ENCODE results near the gene ACYP2. TPM values are rescaled to one million over a fixed set of nuclear protein-coding genes. Genes with fewer than 3 reads are reported as not detected.
A peak's percentile ranks its signal among the peaks of the same experiment; 100 is the strongest.
"Not testable (repeated sequence)": the region's sequence is repeated elsewhere in the genome, so short reads cannot be mapped to it uniquely, and the experiment has no call there.

The ACYP2 gene
- total RNA-seq, 1 experiment from 2014 or later, result 20.2 TPM

DNA sequence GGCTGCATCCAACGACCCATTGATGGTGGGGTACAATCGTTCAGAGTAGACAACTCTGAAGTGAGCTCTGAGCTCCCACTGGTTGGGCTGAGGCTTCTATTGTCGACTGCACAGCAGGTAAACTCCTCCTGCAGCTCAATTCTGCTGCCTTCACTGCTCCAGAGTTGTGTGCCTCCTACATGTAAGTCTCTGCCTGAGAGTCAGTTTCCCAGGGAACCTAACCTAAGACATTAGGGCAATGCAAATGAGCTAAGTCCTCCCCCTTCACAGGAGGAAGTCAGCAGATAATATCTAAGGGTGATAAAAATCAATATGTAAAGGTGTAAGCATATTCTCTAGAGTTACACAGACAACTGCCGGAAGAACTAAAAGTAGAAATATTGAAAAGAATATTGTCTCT, 22.5 kb upstream of the ACYP2 start:
- in situ Hi-C loops (cut with HindIII; ENCODE audit: low pct_unique_long_range_greater_than_20kb, low sequenced_read_pairs), result no loop called here
- DNase-seq (ENCODE audit: low read depth), result no peak

DNA sequence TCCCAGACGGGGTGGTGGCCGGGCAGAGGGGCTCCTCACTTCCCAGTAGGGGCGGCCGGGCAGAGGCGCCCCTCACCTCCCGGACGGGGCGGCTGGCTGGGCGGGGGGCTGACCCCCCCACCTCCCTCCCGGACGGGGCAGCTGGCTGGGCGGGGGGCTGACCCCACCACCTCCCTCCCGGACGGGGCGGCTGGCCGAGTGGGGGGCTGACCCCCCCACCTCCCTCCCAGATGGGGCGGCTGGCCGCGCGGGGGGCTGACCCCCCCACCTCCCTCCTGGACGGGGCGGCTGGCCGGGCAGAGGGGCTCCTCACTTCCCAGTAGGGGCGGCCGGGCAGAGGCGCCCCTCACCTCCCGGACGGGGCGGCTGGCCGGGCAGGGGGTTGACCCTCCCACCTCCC, 20.0 kb upstream of the ACYP2 start:
- DNase-seq (ENCODE audit: low read depth); in situ Hi-C loops (cut with HindIII; ENCODE audit: low pct_unique_long_range_greater_than_20kb, low sequenced_read_pairs): not testable (repeated sequence)

GRCh38 chr2:54096141-54096540, 19.3 kb upstream of the ACYP2 start:
- DNase-seq (ENCODE audit: low read depth); in situ Hi-C loops (cut with HindIII; ENCODE audit: low pct_unique_long_range_greater_than_20kb, low sequenced_read_pairs): not testable (repeated sequence)

GRCh38 chr2:54097124-54097523, 18.3 kb upstream of the ACYP2 start:
- in situ Hi-C loops (cut with HindIII; ENCODE audit: low pct_unique_long_range_greater_than_20kb, low sequenced_read_pairs), result no loop called here
- DNase-seq (ENCODE audit: low read depth), result no peak

- in situ Hi-C loops (cut with HindIII; ENCODE audit: low pct_unique_long_range_greater_than_20kb, low sequenced_read_pairs), result no loop called here
These were observed 16.0 kb upstream of the ACYP2 start for GRCh38 chr2:54099370-54099769.

DNA sequence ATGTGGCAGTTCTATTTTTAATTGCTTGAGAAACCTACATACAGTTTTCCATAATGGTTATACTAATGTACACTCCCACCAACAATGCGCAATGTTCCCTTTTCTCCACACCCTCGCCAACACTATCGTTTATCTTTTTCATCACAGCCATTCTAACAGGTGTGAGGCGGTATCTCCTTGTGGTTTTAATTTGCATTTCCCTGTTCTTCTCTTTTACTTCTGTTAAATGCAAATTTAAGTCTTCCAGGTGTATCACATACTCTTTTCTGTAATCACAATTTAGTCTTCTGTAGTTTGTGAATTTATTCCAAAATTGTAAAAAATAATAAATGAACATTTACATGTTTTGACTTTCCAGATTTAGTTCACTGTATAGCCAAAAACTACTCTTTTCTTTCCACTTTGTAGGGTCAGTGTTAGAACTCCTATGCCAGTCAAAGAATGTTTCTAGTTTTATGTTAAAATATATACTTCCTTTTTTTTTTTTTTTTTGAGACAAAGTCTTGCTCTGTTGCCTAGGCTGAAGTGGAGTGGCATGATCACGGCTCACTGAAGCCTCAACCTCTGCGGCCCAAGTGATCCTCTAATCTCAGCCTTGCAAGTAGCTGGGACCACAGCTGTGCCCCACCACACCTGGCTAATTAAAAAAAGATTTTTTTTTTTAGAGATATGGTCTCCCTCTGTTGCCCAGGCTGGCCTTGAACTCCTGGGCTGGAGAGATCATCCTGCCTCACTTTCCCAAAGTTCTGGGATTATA, 15.4 kb upstream of the ACYP2 start:
- in situ Hi-C loops (cut with HindIII; ENCODE audit: low pct_unique_long_range_greater_than_20kb, low sequenced_read_pairs), result no loop called here
- DNase-seq (ENCODE audit: low read depth), result no peak

More at GRCh38 chr2:54099370-54099769, 16.0 kb upstream of the ACYP2 start:
- no peak for DNase-seq (ENCODE audit: low read depth)

DNA sequence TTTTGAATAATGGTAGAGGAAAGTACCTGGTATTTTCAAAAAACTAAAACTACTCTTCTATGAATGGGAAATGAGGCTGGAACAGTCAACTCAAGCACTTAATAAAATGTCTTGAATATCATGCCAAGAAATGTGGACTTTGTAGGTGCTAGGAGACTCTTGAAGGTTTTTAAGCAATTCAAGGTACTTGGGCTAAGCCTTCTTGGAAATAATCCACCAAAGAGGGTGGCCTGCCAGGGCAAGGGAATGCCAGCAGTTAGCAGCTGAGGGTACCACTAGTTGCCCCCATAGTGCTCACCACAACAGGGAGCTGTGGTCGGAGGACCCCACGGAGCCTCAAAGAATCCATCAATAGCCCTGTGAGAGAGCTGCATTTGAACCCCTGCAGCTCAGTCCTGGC, 14.6 kb upstream of the ACYP2 start:
- in situ Hi-C loops (cut with HindIII; ENCODE audit: low pct_unique_long_range_greater_than_20kb, low sequenced_read_pairs), result no loop called here
- no peak for DNase-seq (ENCODE audit: low read depth)

DNA sequence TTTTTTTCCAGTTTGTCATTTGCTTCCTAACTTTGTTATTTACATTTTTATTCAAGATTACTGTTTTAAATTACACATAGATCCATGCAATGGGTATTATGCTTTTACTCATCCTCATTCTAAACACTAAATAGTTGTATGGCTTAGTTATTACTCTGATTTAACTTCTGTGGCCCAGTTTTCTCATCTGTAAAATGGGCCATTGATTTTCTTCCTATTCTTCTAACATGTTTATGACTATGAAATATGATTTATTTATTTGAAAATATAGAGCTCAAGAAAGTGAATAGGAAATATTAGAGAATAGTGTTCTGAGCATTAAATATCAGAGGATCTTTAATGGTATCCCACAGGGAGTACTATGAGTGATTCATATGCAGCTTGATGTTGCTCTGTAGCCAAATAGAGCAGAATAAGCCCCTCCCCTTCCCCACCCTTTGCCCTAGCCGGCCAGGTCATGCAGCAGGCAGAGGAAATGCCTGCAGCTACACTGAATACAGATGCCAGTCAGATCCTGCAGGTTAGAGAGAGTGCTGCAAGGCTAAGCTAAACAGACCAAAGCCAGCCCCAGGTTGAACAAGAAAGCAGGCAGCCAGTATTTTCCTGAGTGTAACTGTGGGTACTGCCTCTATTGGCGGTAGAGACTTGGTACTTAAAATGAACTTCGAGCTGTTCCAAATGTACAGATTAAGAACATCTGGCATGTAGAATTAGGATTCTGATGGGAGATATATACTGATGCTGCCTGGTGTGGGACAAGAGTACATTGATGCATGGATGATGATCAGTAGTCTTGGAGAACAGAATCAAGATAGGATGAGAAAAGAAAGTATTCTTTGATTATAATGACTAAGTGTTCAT, 11.7 kb upstream of the ACYP2 start:
- in situ Hi-C loops (cut with HindIII; ENCODE audit: low pct_unique_long_range_greater_than_20kb, low sequenced_read_pairs), result no loop called here
- peak; percentile 87 for DNase-seq (ENCODE audit: low read depth)

DNA sequence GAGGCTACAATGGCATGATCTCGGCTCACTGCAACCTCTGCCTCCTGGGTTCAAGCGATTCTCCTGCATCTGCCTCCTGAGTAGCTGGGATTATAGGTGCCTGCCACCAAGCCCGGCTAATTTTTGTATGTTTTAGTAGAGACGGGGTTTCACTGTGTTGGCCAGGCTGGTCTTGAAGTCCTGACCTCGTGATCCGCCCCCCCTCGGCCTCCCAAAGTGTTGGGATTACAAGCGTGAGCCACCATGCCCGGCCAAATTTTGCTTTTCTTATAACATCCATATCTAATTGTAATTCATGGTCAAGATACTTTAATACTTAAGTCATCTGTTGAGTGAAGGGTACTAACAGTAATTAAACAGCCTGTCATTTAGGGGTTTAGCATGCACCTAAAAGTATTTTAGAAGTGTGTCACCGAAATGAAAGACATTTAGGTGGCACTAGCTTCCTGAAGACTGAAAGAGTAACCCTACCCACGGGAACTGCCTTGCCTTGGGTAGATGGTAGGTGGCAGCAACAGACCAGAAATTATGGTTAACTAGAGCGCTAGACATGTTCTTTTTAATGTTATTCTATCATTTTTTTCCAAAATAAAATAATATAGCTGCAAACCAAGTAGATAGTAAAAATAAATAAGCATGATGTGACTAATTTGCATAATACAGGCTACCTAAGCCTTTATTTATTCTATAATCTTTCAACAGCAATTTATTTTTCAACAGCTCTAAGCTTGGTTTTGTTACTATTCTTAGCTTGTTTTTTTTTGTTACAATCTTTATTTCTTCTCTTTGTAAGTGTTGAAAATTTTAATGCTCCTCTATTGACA, 8.6 kb upstream of the ACYP2 start:
- in situ Hi-C loops (cut with HindIII; ENCODE audit: low pct_unique_long_range_greater_than_20kb, low sequenced_read_pairs), result no loop called here
- DNase-seq (ENCODE audit: low read depth), result peak; percentile 47

- no peak for DNase-seq (ENCODE audit: low read depth)
- in situ Hi-C loops (cut with HindIII; ENCODE audit: low pct_unique_long_range_greater_than_20kb, low sequenced_read_pairs), result no loop called here
These were observed 8.0 kb upstream of the ACYP2 start for GRCh38 chr2:54107455-54107764.

- DNase-seq (ENCODE audit: low read depth), result no peak
- in situ Hi-C loops (cut with HindIII; ENCODE audit: low pct_unique_long_range_greater_than_20kb, low sequenced_read_pairs), result no loop called here
These were observed 7.4 kb upstream of the ACYP2 start for GRCh38 chr2:54107903-54108615.

GRCh38 chr2:54109848-54110247, 5.6 kb upstream of the ACYP2 start:
- in situ Hi-C loops (cut with HindIII; ENCODE audit: low pct_unique_long_range_greater_than_20kb, low sequenced_read_pairs), result no loop called here
- DNase-seq (ENCODE audit: low read depth), result no peak

- peak; percentile 8 for DNase-seq (ENCODE audit: low read depth)
- in situ Hi-C loops (cut with HindIII; ENCODE audit: low pct_unique_long_range_greater_than_20kb, low sequenced_read_pairs), result not testable (repeated sequence)
These were observed 936 bp upstream of the ACYP2 start for GRCh38 chr2:54114479-54114878.

GRCh38 chr2:54114936-54115283, 505 bp upstream of the ACYP2 start:
- DNase-seq (ENCODE audit: low read depth), result no peak
- in situ Hi-C loops (cut with HindIII; ENCODE audit: low pct_unique_long_range_greater_than_20kb, low sequenced_read_pairs), result no loop called here

GRCh38 chr2:54116598-54116997, 1.2 kb downstream of the ACYP2 start:
- DNase-seq (ENCODE audit: low read depth), result peak; percentile 31
- in situ Hi-C loops (cut with HindIII; ENCODE audit: low pct_unique_long_range_greater_than_20kb, low sequenced_read_pairs), result not testable (repeated sequence)

- no peak for DNase-seq (ENCODE audit: low read depth)
- in situ Hi-C loops (cut with HindIII; ENCODE audit: low pct_unique_long_range_greater_than_20kb, low sequenced_read_pairs), result no loop called here
These were observed 5.5 kb downstream of the ACYP2 start for GRCh38 chr2:54120950-54121349.

DNA sequence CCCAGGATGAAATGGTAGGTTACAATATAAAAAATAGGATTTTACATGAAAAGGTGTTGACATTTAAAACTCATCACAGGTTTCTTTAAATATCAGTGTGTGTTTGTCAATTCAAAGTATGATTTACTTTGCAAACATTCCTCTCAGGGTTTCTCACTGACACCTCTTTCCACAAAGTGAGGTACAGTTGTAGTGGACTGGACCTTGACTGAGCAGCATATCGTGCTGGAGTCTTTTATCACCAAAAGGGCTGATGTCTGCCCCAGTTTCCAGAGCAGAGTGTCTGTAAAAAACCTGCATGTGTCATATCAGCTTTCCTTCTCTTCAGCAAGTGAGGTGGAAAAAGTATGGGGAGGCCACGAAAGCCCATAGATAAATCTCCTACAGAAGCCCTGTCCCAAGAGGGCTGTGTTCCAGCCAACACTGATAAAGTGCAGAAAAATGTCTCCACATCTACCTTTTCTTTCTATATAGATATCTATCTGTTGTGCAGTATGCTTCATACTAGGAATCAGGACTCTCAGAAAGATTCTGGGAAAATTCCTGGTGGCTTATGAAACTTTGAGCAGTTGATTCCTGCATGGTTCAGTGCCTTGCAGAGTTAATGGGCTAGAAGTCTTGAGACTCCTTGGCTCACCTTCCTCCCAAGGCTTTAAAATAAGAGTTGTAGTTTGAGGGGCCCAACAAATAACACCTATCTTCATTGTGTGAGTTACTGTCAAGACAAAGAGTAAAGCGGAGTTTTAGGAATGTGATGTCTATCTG, 6.9 kb downstream of the ACYP2 start:
- peak; percentile 50 for DNase-seq (ENCODE audit: low read depth)
- in situ Hi-C loops (cut with HindIII; ENCODE audit: low pct_unique_long_range_greater_than_20kb, low sequenced_read_pairs), result no loop called here

DNA sequence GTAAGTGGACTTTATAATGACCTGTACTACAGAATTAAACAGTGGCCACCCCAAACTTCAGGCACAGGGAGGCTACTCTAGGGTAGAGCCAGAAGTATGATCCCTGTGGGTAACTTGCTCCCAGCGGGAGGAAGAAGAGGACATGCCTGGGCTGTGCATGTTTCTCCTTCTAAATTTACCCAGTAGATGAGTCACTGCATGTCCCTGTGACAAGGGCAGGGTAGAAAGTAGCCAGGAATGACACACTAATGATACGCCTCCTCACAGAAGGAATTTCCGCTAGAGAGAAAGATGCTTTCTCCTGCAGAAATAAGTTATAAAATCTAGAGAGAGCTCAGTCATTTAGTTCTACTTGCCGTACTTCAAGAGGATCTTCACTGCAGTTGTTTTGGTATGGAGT, 7.5 kb downstream of the ACYP2 start:
- in situ Hi-C loops (cut with HindIII; ENCODE audit: low pct_unique_long_range_greater_than_20kb, low sequenced_read_pairs), result no loop called here
- peak; percentile 71 for DNase-seq (ENCODE audit: low read depth)

Data from Caki2 (cell line).